Measurements from ENCODE around the gene TAS2R20. TPM values are rescaled to one million over a fixed set of nuclear protein-coding genes. Genes with fewer than 3 reads are reported as not detected.

TAS2R20 gene
- total and polyA plus RNA-seq, 2 of the 13 experiments (the other 11 are each of a cell fraction or from before 2014, with no cell fraction given), result 0.54 to 2.9 TPM

GRCh38 chr12:11015775-11016430 is 17.8 kb upstream of the TAS2R20 start (continued):
- TF ChIP-seq STAG1 (CRISPR knock-in tag; IDR thresholded peaks at IDR 0.05), result peak; percentile 25; the same call in 1 of the 2 replicates
- TF ChIP-seq ZIK1 (CRISPR knock-in tag; IDR thresholded peaks at IDR 0.05; ENCODE audit: borderline replicate concordance, low read depth), result no peak
- TF ChIP-seq CTCF (CRISPR knock-in tag; IDR thresholded peaks at IDR 0.05), result no peak
- no peak for TF ChIP-seq GPN1 (CRISPR knock-in tag; IDR thresholded peaks at IDR 0.05; ENCODE audit: borderline replicate concordance)
- TF ChIP-seq ZNF350 (CRISPR knock-in tag; IDR thresholded peaks at IDR 0.05; ENCODE audit: borderline replicate concordance, low read depth), result no peak
- TF ChIP-seq TBX2 (CRISPR knock-in tag; IDR thresholded peaks at IDR 0.05; ENCODE audit: borderline replicate concordance), result peak; percentile 74
- peak; percentile 63 for TF ChIP-seq IRF2 (CRISPR knock-in tag; IDR thresholded peaks at IDR 0.05)
- no peak for TF ChIP-seq ZNF879 (CRISPR knock-in tag; IDR thresholded peaks at IDR 0.05)
- no peak for TF ChIP-seq ZNF333 (CRISPR knock-in tag; IDR thresholded peaks at IDR 0.05; ENCODE audit: borderline replicate concordance)
- no peak; the same call in 1 of the 2 replicates for TF ChIP-seq SIX4 (CRISPR knock-in tag; IDR thresholded peaks at IDR 0.05)
- no peak for TF ChIP-seq JUNB (CRISPR knock-in tag; IDR thresholded peaks at IDR 0.05; ENCODE audit: borderline replicate concordance)
- no peak for TF ChIP-seq SIN3A (IDR thresholded peaks at IDR 0.05; ENCODE audit: borderline replicate concordance, low read depth, low read length)
- no peak for TF ChIP-seq NFE2L1 (CRISPR knock-in tag; IDR thresholded peaks at IDR 0.05; ENCODE audit: borderline replicate concordance)
- 0 out of 2 replicates have a peak, but pooled peaks have one; percentile 13 for TF ChIP-seq ATF1 (CRISPR knock-in tag; IDR thresholded peaks at IDR 0.05)
- TF ChIP-seq MAFF (IDR thresholded peaks at IDR 0.05; ENCODE audit: low read depth, low read length), result no peak
- TF ChIP-seq RFX5 (IDR thresholded peaks at IDR 0.05; ENCODE audit: low read depth, low read length), result no peak
- no peak for TF ChIP-seq IRF9 (CRISPR knock-in tag; IDR thresholded peaks at IDR 0.05; ENCODE audit: borderline replicate concordance)
- TF ChIP-seq ZNF883 (CRISPR knock-in tag; IDR thresholded peaks at IDR 0.05; ENCODE audit: not compliant biosample characterization), result no peak
- TF ChIP-seq PLSCR1 (CRISPR knock-in tag; IDR thresholded peaks at IDR 0.05; ENCODE audit: borderline replicate concordance), result no peak
- TF ChIP-seq PBX3 (CRISPR knock-in tag; IDR thresholded peaks at IDR 0.05; ENCODE audit: borderline replicate concordance), result no peak
- TF ChIP-seq ZNF367 (CRISPR knock-in tag; IDR thresholded peaks at IDR 0.05; ENCODE audit: borderline replicate concordance), result no peak
- no peak for TF ChIP-seq E2F2 (CRISPR knock-in tag; IDR thresholded peaks at IDR 0.05; ENCODE audit: borderline replicate concordance)
- TF ChIP-seq NR1H2 (CRISPR knock-in tag; IDR thresholded peaks at IDR 0.05; ENCODE audit: borderline replicate concordance, low read depth), result no peak

Measured in HepG2 (cell line).